ENCODE measurements around the gene MEGF11.

The MEGF11 gene

GRCh38 chr15:66041276-66041675 lies 212.3 kb downstream of the MEGF11 start:
- Histone ChIP-seq H3K27me3 (peaks cover 0 to 74% of the 10 kb centered on the region in 2 donors), H3K9me3 (no peaks in the 10 kb centered on the region), H3K4me3 (no peak overlapping the region), H3K27ac (no peak overlapping the region), H3K36me3 (no peaks in the 10 kb centered on the region), H3K4me1 (no peaks in the 10 kb centered on the region)
- DNase-seq, result no peak
- no peak for TF ChIP-seq CTCF (IDR thresholded peaks at IDR 0.05)
- intact Hi-C loops (cut with DNase I; ENCODE audit: low total_unique reads), result no loop called here

DNA sequence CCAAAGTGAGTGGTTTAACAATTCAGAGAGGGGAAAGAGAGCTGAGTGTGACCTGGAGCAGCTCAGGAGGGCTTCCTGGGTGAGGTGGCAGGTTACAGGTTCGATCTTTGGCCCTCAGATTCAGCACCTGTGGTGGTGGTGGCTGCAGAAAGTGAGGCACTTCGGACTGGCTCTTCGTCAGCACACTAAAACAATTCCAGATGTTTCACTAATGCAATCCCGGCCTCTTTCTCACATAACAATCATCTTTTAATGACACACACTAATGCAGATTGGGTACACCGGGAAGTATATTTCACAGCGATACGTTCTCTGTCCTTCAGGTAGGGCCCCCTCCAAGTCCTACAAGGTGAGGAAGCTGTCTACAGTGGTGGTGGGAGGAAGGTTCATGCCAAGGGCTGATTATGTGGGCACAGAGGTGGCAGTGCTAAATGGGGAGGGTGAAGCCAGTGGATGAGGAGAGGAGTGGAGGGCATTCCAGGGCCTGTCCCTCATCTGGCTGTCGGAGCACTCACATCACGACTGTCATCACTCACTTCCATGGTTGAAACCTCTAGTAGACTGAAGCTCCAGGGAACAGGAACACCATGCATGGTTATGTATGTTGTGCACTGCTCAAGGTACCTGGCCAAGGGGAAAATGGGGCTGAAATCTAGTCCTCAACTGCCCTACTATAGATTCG lies 213.2 kb downstream of the MEGF11 start:
- no peak overlapping the region for H3K4me3 ChIP-seq
- intact Hi-C loops (cut with DNase I; ENCODE audit: low total_unique reads), result no loop called here
- no peaks in the 10 kb centered on the region for H3K9me3 ChIP-seq
- H3K4me1 ChIP-seq, result no peaks in the 10 kb centered on the region
- peaks cover 0 to 74% of the 10 kb centered on the region in 2 donors for H3K27me3 ChIP-seq
- H3K27ac ChIP-seq, result no peak overlapping the region
- DNase-seq, result no peak
- no peaks in the 10 kb centered on the region for H3K36me3 ChIP-seq
- no peak for TF ChIP-seq CTCF (IDR thresholded peaks at IDR 0.05)

DNA sequence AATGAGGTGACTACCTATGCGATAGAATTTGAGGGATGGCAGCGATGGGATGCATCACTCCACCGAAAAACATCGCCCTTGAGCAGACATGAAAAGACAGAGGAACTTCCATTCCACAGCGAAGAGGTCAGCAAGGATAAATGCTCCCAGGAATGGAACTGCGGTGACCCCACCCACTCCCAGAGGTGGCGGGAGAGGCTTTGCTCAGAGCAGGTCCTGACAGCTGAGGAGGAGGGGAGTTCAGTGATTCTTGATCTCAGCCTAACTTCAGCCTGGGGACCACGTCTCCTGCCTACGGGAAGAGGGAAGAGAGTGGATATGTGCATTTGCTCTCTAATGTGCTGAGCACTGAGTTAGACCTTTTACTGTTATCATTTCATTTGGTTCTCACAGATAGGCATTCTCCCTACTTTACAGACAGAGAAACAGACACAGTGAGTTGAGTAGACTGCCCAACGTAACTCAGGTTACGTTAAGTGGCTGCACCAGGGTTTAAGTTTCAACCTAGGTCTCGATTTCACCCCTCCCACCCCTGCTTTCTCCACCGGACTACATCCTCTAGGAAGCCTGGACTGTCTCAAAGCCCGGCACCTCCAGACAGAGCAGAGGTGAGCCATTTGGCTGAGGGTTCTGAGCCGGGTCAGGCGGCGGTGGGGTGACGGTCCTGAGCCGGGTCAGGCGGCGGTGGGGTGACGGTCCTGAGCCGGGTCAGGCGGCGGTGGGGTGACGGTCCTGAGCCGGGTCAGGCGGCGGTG lies 214.3 kb downstream of the MEGF11 start:
- Histone ChIP-seq H3K4me3 (no peak overlapping the region), H3K4me1 (no peaks in the 10 kb centered on the region), H3K27ac (no peak overlapping the region), H3K27me3 (peaks cover 0 to 71% of the 10 kb centered on the region in 2 donors), H3K9me3 (no peaks in the 10 kb centered on the region), H3K36me3 (no peaks in the 10 kb centered on the region)
- DNase-seq, result no peak
- intact Hi-C loops (cut with DNase I; ENCODE audit: low total_unique reads), result no loop called here
- no peak for TF ChIP-seq CTCF (IDR thresholded peaks at IDR 0.05)

- intact Hi-C loops (cut with DNase I; ENCODE audit: low total_unique reads), result no loop called here
- Histone ChIP-seq H3K4me3 (no peak overlapping the region), H3K27ac (no peak overlapping the region), H3K4me1 (no peaks in the 10 kb centered on the region), H3K27me3 (peaks cover 0 to 70% of the 10 kb centered on the region in 2 donors), H3K9me3 (no peaks in the 10 kb centered on the region), H3K36me3 (no peaks in the 10 kb centered on the region)
- TF ChIP-seq CTCF (IDR thresholded peaks at IDR 0.05), result no peak
- no peak for DNase-seq
These were observed 215.0 kb downstream of the MEGF11 start for GRCh38 chr15:66038387-66039116.

DNA sequence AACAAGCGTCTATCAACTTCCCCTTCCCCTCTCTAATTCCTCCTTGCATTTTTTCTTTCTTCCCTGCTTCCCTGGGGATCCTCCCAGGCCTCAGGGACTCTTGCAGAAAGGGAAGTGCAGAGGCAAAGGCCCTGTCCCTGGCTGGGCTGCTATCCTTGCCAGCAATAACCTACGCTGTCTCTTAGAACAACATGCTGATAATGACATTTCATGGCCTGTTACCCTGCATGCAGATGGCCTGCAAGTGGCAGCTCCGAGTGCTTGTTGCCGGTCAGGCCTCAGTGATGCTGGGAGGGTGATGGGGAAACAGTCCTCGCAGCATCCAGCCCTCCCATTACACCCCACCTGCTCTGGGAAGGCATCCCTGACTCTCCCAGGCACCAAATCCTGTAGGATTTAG lies 216.7 kb downstream of the MEGF11 start:
- no peaks in the 10 kb centered on the region for H3K4me1 ChIP-seq
- no peak overlapping the region for H3K4me3 ChIP-seq
- DNase-seq, result no peak
- H3K27ac ChIP-seq, result no peak overlapping the region
- H3K9me3 ChIP-seq, result peaks cover 0 to 6% (median 0%) of the 10 kb centered on the region in 3 donors
- H3K27me3 ChIP-seq, result peaks cover 0 to 60% of the 10 kb centered on the region in 2 donors
- intact Hi-C loops (cut with DNase I; ENCODE audit: low total_unique reads), result no loop called here
- no peaks in the 10 kb centered on the region for H3K36me3 ChIP-seq
- no peak for TF ChIP-seq CTCF (IDR thresholded peaks at IDR 0.05)

Data from tibial artery (tissue), 4 donors.